SK-N-DZ (cell line): ENCODE results near the gene AGAP1.

Experiments used
- DNase-seq: peaks from one replicate; pipeline ENCODE4 v3.0.0-alpha.2; 2015; ENCODE audit warnings: low spot score

Gene AGAP1

GRCh38 chr2:235986361-235986760 lies 492.5 kb downstream of the AGAP1 start:
- DNase-seq: no peak

GRCh38 chr2:235988271-235989015 lies 494.6 kb downstream of the AGAP1 start:
- no peak for DNase-seq

- no peak for DNase-seq
Measured at GRCh38 chr2:235989591-235989990, 495.7 kb downstream of the AGAP1 start.

GRCh38 chr2:235990344-235990743 lies 496.5 kb downstream of the AGAP1 start:
- no peak for DNase-seq

- DNase-seq: no peak
Measured at GRCh38 chr2:235992024-235992423, 498.2 kb downstream of the AGAP1 start.

GRCh38 chr2:235996419-235996818 lies 502.6 kb downstream of the AGAP1 start:
- DNase-seq: no peak

GRCh38 chr2:235999011-235999410 lies 505.2 kb downstream of the AGAP1 start:
- no peak for DNase-seq

GRCh38 chr2:236001166-236001828 lies 507.5 kb downstream of the AGAP1 start:
- no peak for DNase-seq

GRCh38 chr2:236001854-236002253 lies 508.0 kb downstream of the AGAP1 start:
- no peak for DNase-seq

GRCh38 chr2:236008006-236008405 lies 514.2 kb downstream of the AGAP1 start:
- DNase-seq: no peak

GRCh38 chr2:236008857-236009256 lies 515.0 kb downstream of the AGAP1 start:
- DNase-seq: no peak

- no peak for DNase-seq
Measured at GRCh38 chr2:236010920-236011685, 517.3 kb downstream of the AGAP1 start.

GRCh38 chr2:236012155-236012554 lies 518.3 kb downstream of the AGAP1 start:
- no peak for DNase-seq

- DNase-seq: no peak
Measured at GRCh38 chr2:236014408-236015131, 520.7 kb downstream of the AGAP1 start.

GRCh38 chr2:236015171-236015570 lies 521.3 kb downstream of the AGAP1 start:
- DNase-seq: no peak

- DNase-seq: no peak
Measured at GRCh38 chr2:236016496-236016895, 522.7 kb downstream of the AGAP1 start.

GRCh38 chr2:236017446-236017845 lies 523.6 kb downstream of the AGAP1 start:
- DNase-seq: no peak

- no peak for DNase-seq
Measured at GRCh38 chr2:236019434-236019833, 525.6 kb downstream of the AGAP1 start.

- no peak for DNase-seq
Measured at GRCh38 chr2:236021499-236022057, 527.7 kb downstream of the AGAP1 start.

GRCh38 chr2:236022128-236022527 lies 528.3 kb downstream of the AGAP1 start:
- DNase-seq: no peak

GRCh38 chr2:236025892-236026291 lies 532.0 kb downstream of the AGAP1 start:
- no peak for DNase-seq

- no peak for DNase-seq
Measured at GRCh38 chr2:236026841-236027240, 533.0 kb downstream of the AGAP1 start.
